Measurements from ENCODE around the gene PSMG3. TPM values are rescaled to one million over a fixed set of nuclear protein-coding genes. Genes with fewer than 3 reads are reported as not detected.

PSMG3 gene
- total and polyA plus RNA-seq, 4 donors = 16.3 to 44.7 (median 41.9) TPM

- Histone ChIP-seq H3K4me3 (ENCODE audit: low read depth, low read length) (no peak overlapping the region), H3K36me3 (ENCODE audit: control insufficient read depth, insufficient read depth, low read length) (peaks cover 89% of the 10 kb centered on the region), H3K9me3 (ENCODE audit: control insufficient read depth, insufficient read depth, low read length) (no peaks in the 10 kb centered on the region), H3K27ac (ENCODE audit: low read depth, low read length) (no peak overlapping the region), H3K27me3 (ENCODE audit: control insufficient read depth, insufficient read depth, low read length) (peaks cover 5% of the 10 kb centered on the region), H3K4me1 (ENCODE audit: control insufficient read depth, insufficient read depth, low read length) (peaks cover 25% of the 10 kb centered on the region)
- no peak for DNase-seq (ENCODE audit: low read depth in 4 of 6, low spot score in 6 of 6)
- WGBS (ENCODE audit: insufficient coverage) = 82% methylated on average over 21 of the region's 21 CpGs
Measured at GRCh38 chr7:1542329-1542728, 27.5 kb downstream of the PSMG3 start.

GRCh38 chr7:1541431-1542162 lies 28.2 kb downstream of the PSMG3 start:
- Histone ChIP-seq H3K27me3 (ENCODE audit: control insufficient read depth, insufficient read depth, low read length) (peaks cover 5% of the 10 kb centered on the region), H3K27ac (ENCODE audit: low read depth, low read length) (no peak overlapping the region), H3K4me3 (ENCODE audit: low read depth, low read length) (no peak overlapping the region), H3K4me1 (ENCODE audit: control insufficient read depth, insufficient read depth, low read length) (peaks cover 32% of the 10 kb centered on the region), H3K9me3 (ENCODE audit: control insufficient read depth, insufficient read depth, low read length) (no peaks in the 10 kb centered on the region), H3K36me3 (ENCODE audit: control insufficient read depth, insufficient read depth, low read length) (peaks cover 85% of the 10 kb centered on the region)
- whole genome bisulfite sequencing (ENCODE audit: insufficient coverage) = 95% methylated on average over 23 of the region's 33 CpGs
- DNase-seq (ENCODE audit: low read depth in 4 of 6, low spot score in 6 of 6) = no peak

- no peak overlapping the region for H3K4me3 ChIP-seq (ENCODE audit: low read depth, low read length)
- peaks cover 5% of the 10 kb centered on the region for H3K27me3 ChIP-seq (ENCODE audit: control insufficient read depth, insufficient read depth, low read length)
- no peak for DNase-seq (ENCODE audit: low read depth in 4 of 6, low spot score in 6 of 6)
- H3K36me3 ChIP-seq (ENCODE audit: control insufficient read depth, insufficient read depth, low read length) = peaks cover 84% of the 10 kb centered on the region
- H3K27ac ChIP-seq (ENCODE audit: low read depth, low read length) = no peak overlapping the region
- no peaks in the 10 kb centered on the region for H3K9me3 ChIP-seq (ENCODE audit: control insufficient read depth, insufficient read depth, low read length)
- peaks cover 39% of the 10 kb centered on the region for H3K4me1 ChIP-seq (ENCODE audit: control insufficient read depth, insufficient read depth, low read length)
- WGBS (ENCODE audit: insufficient coverage) = 89% methylated on average over 31 of the region's 31 CpGs
Measured at GRCh38 chr7:1540776-1541271, 29.0 kb downstream of the PSMG3 start.

- Histone ChIP-seq H3K4me1 (ENCODE audit: control insufficient read depth, insufficient read depth, low read length) (peaks cover 43% of the 10 kb centered on the region), H3K27me3 (ENCODE audit: control insufficient read depth, insufficient read depth, low read length) (peaks cover 5% of the 10 kb centered on the region), H3K4me3 (ENCODE audit: low read depth, low read length) (no peak overlapping the region), H3K27ac (ENCODE audit: low read depth, low read length) (no peak overlapping the region), H3K36me3 (ENCODE audit: control insufficient read depth, insufficient read depth, low read length) (peaks cover 82% of the 10 kb centered on the region), H3K9me3 (ENCODE audit: control insufficient read depth, insufficient read depth, low read length) (no peaks in the 10 kb centered on the region)
- 96% methylated on average over 60 of the region's 73 CpGs for WGBS (ENCODE audit: insufficient coverage)
- no peak for DNase-seq (ENCODE audit: low read depth in 4 of 6, low spot score in 6 of 6)
Measured at GRCh38 chr7:1539882-1540775, 29.7 kb downstream of the PSMG3 start.

- DNase-seq (ENCODE audit: low read depth in 4 of 6, low spot score in 6 of 6) = no peak
- Histone ChIP-seq H3K4me3 (ENCODE audit: low read depth, low read length) (no peak overlapping the region), H3K36me3 (ENCODE audit: control insufficient read depth, insufficient read depth, low read length) (peaks cover 74% of the 10 kb centered on the region), H3K27ac (ENCODE audit: low read depth, low read length) (peak overlapping the region; percentile 40), H3K9me3 (ENCODE audit: control insufficient read depth, insufficient read depth, low read length) (no peaks in the 10 kb centered on the region), H3K4me1 (ENCODE audit: control insufficient read depth, insufficient read depth, low read length) (peaks cover 45% of the 10 kb centered on the region), H3K27me3 (ENCODE audit: control insufficient read depth, insufficient read depth, low read length) (peaks cover 5% of the 10 kb centered on the region)
- 87% methylated on average over 34 of the region's 36 CpGs for WGBS (ENCODE audit: insufficient coverage)
Measured at GRCh38 chr7:1539181-1539881, 30.5 kb downstream of the PSMG3 start.

- Histone ChIP-seq H3K36me3 (ENCODE audit: control insufficient read depth, insufficient read depth, low read length) (peaks cover 70% of the 10 kb centered on the region), H3K4me1 (ENCODE audit: control insufficient read depth, insufficient read depth, low read length) (peaks cover 52% of the 10 kb centered on the region), H3K4me3 (ENCODE audit: low read depth, low read length) (no peak overlapping the region), H3K27me3 (ENCODE audit: control insufficient read depth, insufficient read depth, low read length) (peaks cover 5% of the 10 kb centered on the region), H3K27ac (ENCODE audit: low read depth, low read length) (peak overlapping the region; percentile 40), H3K9me3 (ENCODE audit: control insufficient read depth, insufficient read depth, low read length) (no peaks in the 10 kb centered on the region)
- 54% methylated on average over 25 of the region's 25 CpGs for WGBS (ENCODE audit: insufficient coverage)
- peak in 1 of 6 donors; percentile 24 for DNase-seq (ENCODE audit: low read depth in 4 of 6, low spot score in 6 of 6)
Measured at GRCh38 chr7:1538544-1539180, 31.2 kb downstream of the PSMG3 start.

- Histone ChIP-seq H3K36me3 (ENCODE audit: control insufficient read depth, insufficient read depth, low read length) (peaks cover 62% of the 10 kb centered on the region), H3K4me1 (ENCODE audit: control insufficient read depth, insufficient read depth, low read length) (peaks cover 59% of the 10 kb centered on the region), H3K27ac (ENCODE audit: low read depth, low read length) (peak overlapping the region; percentile 94), H3K9me3 (ENCODE audit: control insufficient read depth, insufficient read depth, low read length) (no peaks in the 10 kb centered on the region), H3K4me3 (ENCODE audit: low read depth, low read length) (peak overlapping the region; percentile 29), H3K27me3 (ENCODE audit: control insufficient read depth, insufficient read depth, low read length) (peaks cover 5% of the 10 kb centered on the region)
- WGBS (ENCODE audit: insufficient coverage) = 21% methylated on average over 48 of the region's 56 CpGs
- peak; percentile 58 to 98 (median 75) for DNase-seq (ENCODE audit: low read depth in 4 of 6, low spot score in 6 of 6)
Measured at GRCh38 chr7:1537535-1538412, 32.1 kb downstream of the PSMG3 start.

GRCh38 chr7:1536743-1537534 lies 32.9 kb downstream of the PSMG3 start:
- peaks cover 5% of the 10 kb centered on the region for H3K27me3 ChIP-seq (ENCODE audit: control insufficient read depth, insufficient read depth, low read length)
- peaks cover 68% of the 10 kb centered on the region for H3K4me1 ChIP-seq (ENCODE audit: control insufficient read depth, insufficient read depth, low read length)
- peak overlapping the region; percentile 29 for H3K4me3 ChIP-seq (ENCODE audit: low read depth, low read length)
- DNase-seq (ENCODE audit: low read depth in 4 of 6, low spot score in 6 of 6) = peak in 3 of 6 donors; percentile 33 to 85 (median 65)
- peak overlapping the region; percentile 94 for H3K27ac ChIP-seq (ENCODE audit: low read depth, low read length)
- peaks cover 54% of the 10 kb centered on the region for H3K36me3 ChIP-seq (ENCODE audit: control insufficient read depth, insufficient read depth, low read length)
- H3K9me3 ChIP-seq (ENCODE audit: control insufficient read depth, insufficient read depth, low read length) = no peaks in the 10 kb centered on the region
- WGBS (ENCODE audit: insufficient coverage) = 26% methylated on average over 52 of the region's 52 CpGs

Measured in spinal cord (tissue), 10 donors.